ENCODE data around the gene TMEM9.

Gene TMEM9

DNA sequence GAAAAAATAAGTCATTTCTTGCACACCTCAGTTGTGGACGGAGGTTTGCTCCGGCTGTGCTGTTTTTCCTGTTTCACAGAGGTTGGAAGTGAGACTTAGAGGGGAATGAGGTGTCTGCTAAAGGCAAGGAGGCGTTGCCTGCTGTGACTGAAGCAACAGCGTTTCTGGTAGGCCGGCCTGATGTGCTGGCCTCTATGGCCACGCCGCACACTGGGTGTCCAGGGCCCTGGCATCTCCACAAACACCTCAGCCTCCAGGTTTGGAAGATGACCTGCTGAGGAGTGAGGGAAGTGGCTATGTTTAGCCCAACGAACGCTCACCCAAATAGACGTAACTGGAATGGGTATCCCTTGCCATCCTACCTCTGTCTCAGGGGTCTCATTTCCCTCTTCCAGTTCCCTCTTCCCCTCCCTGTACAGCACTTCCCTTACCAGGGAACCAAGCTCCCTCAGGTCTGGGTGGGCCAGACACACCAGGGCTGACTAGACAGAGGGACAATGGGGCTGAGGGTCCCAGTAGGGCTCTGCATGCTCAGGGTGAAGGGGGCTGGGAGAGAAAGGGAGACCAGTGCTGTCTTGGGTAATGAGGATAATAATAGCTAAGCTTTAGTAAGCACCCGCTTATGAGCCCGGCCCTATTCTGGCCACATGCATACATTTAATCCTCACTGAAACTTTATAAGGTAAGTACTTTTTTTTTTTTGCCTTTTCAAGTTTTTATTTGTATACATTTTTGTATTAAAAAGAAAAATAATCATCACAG lies 53.9 kb downstream of the TMEM9 start:
- DNase-seq: no peak

- no peak for DNase-seq
These were observed 55.1 kb downstream of the TMEM9 start for GRCh38 chr1:201098992-201099677.

GRCh38 chr1:201096977-201097856 lies 57.1 kb downstream of the TMEM9 start:
- DNase-seq: no peak

GRCh38 chr1:201096041-201096461 lies 58.2 kb downstream of the TMEM9 start:
- no peak for DNase-seq

DNA sequence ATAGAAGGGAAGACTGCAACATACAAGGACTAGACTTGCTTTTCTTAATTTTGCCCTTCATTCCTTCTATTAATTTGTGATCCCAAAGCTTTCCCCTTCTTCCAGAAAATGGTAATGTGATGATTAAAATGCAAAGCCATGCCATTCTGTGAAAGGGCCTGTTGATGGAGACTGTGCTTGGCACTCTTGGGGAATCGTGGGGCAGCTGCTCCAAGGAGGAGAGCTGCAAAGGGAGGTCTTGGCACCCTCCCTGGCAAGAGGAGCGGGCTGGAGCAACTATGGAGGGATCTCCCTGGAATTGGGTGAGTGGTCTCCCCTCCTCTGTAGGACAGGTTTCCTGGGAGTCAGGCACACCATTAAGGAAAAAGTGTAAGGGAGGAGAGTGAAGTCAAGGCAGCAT lies 58.7 kb downstream of the TMEM9 start:
- no peak for DNase-seq

DNA sequence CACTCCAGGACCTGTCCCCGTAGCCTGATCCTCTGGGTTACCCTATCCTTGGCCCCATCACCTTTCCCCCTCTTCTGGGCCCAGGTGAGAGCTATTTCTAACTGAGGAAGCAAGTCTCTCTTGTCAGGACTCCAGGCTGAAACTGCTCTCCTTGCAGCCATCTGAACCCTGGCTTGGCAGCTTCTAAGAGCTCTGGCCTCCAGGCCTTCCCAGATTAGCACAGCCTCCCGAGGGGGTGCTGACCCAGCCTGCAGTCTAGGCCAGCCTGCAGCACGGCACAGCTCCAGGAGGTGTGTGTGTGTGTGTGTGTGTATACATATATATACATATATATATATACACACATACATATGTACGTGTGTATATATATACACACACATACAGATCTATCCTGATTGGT lies 59.4 kb downstream of the TMEM9 start:
- DNase-seq: no peak

- DNase-seq: no peak
These were observed 60.3 kb downstream of the TMEM9 start for GRCh38 chr1:201093962-201094361.

DNA sequence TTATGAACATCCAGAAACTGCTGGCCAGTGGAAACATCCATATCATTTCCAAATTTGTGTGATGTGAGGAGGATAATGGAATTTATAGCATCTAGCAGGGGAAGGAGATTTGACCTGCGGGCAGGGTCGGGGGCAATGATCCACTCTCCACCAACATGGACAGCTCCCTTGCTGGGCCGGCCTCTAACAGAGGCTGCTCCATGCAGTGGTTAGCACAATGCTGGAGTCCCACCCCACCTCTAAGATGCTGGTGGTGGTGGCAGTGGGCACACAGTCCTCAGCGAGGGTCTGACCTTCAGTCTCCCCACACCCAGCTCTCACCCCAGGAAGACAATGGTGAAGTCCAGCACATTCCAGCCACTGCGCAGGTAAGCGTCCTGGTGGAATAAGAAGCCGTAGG lies 60.7 kb downstream of the TMEM9 start:
- DNase-seq: no peak

GRCh38 chr1:201092738-201093137 lies 61.5 kb downstream of the TMEM9 start:
- no peak for DNase-seq

- no peak for DNase-seq
These were observed 63.0 kb downstream of the TMEM9 start for GRCh38 chr1:201091256-201091655.

DNA sequence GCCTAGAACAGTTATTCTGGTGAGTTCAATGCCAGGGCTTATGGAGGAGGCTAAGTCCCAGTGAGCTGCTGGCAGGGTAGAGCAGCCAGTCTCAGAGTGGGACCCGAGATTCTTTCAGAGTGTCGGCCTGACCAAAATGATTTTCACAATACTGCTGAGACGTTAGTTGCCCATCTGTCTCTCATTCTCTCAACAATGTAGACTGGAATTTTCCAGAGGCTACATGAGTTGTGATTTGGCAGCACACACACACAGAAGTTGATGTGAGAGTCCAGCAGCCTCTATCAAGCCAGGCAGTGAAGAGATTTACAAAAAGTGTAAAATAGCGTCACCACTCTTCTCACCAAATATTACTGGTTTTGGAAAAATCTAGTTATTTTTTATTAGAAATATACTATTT lies 63.7 kb downstream of the TMEM9 start:
- no peak for DNase-seq

- DNase-seq: no peak
These were observed 64.7 kb downstream of the TMEM9 start for GRCh38 chr1:201089596-201089995.

DNA sequence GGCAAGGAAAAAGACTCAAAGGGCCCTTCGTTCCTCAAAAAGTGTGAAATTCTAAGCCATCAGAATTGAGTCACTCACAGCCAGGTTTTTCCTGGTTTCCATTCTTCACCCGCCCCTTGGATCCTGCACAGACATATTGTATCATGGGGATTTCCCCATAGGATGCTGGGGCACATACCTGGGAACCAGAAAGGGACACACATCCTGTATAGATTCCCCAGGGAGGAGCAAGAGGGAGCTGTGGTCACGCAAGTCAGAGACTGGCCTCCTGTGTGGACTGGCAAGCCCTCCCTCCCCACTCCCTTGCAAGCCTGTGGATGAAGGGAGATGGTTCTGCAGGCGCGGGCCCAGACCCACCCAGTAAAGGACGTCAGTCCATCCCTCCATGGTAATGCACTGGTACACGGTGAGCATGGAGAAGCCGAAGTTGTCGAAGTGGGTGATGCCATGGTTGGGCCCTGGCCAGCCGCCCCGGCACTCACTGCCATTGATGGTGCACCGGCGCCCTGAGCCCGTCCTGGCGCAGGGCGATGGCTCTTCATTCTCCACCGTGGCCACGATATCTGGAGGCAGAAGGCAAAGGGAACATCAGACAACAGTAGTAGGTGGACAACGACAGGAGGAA lies 65.3 kb downstream of the TMEM9 start:
- no peak for DNase-seq

GRCh38 chr1:201088395-201088794 lies 65.9 kb downstream of the TMEM9 start:
- DNase-seq: no peak

DNA sequence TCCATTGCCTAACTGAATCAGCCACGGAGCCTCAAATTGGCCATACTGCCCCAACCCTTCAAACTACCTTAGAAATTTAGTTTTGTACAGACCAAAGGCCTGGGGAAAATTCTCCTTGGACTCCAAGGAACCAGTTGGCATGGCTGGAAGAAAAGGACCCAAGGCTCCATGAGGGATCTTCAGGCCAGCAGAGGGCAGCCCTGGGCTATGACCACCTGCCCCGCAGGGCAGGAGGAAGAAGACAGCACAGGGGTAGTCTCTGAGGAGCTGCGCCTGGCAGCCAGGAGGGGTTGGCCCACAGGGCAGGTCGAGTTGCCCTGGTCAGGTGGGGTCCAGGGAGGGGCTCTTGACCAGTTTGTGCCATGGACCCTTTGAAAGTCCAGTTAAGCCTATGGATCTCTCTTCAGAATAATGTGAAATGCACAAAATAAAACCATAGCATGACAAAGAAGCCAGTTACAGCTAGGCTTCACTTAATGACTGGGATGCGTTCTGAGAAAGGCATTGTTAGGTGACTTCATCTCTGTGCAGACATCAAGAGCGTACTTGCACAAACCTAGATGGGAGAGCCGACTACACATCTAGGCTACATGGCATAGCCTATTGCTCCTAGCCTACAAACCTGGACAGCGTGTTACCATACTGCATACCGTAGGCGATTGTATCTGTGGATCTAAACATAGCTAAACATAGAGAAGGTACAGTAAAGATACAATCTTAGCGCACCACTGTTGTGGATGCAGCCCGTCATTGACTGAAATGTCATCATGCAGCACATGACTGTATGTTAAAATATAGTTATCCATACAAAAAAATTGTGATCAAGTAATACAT lies 68.2 kb downstream of the TMEM9 start:
- DNase-seq: no peak

All from effector CD8-positive, alpha-beta T cell (primary cell).